HG03354 (cell line): Measurements from ENCODE around the gene TLNRD1.

Experiments used
- ATAC-seq: cut with Tn5 transposase; IDR thresholded peaks from one replicate; pipeline ENCODE4 v1.9.1; 2021; ENCODE audit warnings: mild to moderate bottlenecking; ENCODE audit not compliant: unreplicated experiment, poor library complexity, severe bottlenecking

TLNRD1 gene

GRCh38 chr15:81024265-81024872, 23.6 kb downstream of the TLNRD1 start:
- no peak for ATAC-seq

GRCh38 chr15:81024936-81025335, 24.2 kb downstream of the TLNRD1 start:
- no peak for ATAC-seq

- no peak for ATAC-seq
Measured at GRCh38 chr15:81025721-81026370, 25.1 kb downstream of the TLNRD1 start.

GRCh38 chr15:81026836-81027599, 26.3 kb downstream of the TLNRD1 start:
- ATAC-seq: no peak

- no peak for ATAC-seq
Measured at GRCh38 chr15:81029414-81030300, 28.9 kb downstream of the TLNRD1 start.

GRCh38 chr15:81030301-81030750, 29.6 kb downstream of the TLNRD1 start:
- no peak for ATAC-seq

- no peak for ATAC-seq
Measured at GRCh38 chr15:81031203-81031602, 30.5 kb downstream of the TLNRD1 start.

- ATAC-seq: no peak
Measured at GRCh38 chr15:81032355-81032754, 31.6 kb downstream of the TLNRD1 start.

- ATAC-seq: no peak
Measured at GRCh38 chr15:81032818-81033217, 32.1 kb downstream of the TLNRD1 start.

- ATAC-seq: no peak
Measured at GRCh38 chr15:81033508-81033907, 32.8 kb downstream of the TLNRD1 start.

- ATAC-seq: no peak
Measured at GRCh38 chr15:81037952-81038743, 37.4 kb downstream of the TLNRD1 start.

- ATAC-seq: no peak
Measured at GRCh38 chr15:81038975-81039607, 38.4 kb downstream of the TLNRD1 start.

- no peak for ATAC-seq
Measured at GRCh38 chr15:81040757-81041156, 40.0 kb downstream of the TLNRD1 start.

GRCh38 chr15:81043281-81043934, 42.7 kb downstream of the TLNRD1 start:
- no peak for ATAC-seq

- no peak for ATAC-seq
Measured at GRCh38 chr15:81043935-81044575, 43.3 kb downstream of the TLNRD1 start.

- no peak for ATAC-seq
Measured at GRCh38 chr15:81046290-81046689, 45.6 kb downstream of the TLNRD1 start.

- ATAC-seq: no peak
Measured at GRCh38 chr15:81047928-81048327, 47.2 kb downstream of the TLNRD1 start.

GRCh38 chr15:81049835-81050234, 49.1 kb downstream of the TLNRD1 start:
- no peak for ATAC-seq
